Cardiac muscle cell (in vitro differentiated cells and primary cell): ENCODE measurements around the gene HOXA11. TPM values are rescaled to one million over a fixed set of nuclear protein-coding genes. Genes with fewer than 3 reads are reported as not detected.

Experiments
- DNase-seq, 2 donors: peaks; one replicate each; pipeline versions ENCODE4 v3.0.0 to v3.0.0-alpha.2; 2010 to 2017; ENCODE audit warnings: low read depth in 1 of 2, low spot score in 1 of 2
- H3K27ac ChIP-seq: fragments of 200-600 bp; sonication (generic); 2 replicates; pipeline ENCODE4 v1.5.1; 2016
- H3K27me3 ChIP-seq: fragments of 200-600 bp; sonication (generic); 2 replicates; pipeline ENCODE4 v1.6.0; 2016; ENCODE audit warnings: control low read depth
- H3K36me3 ChIP-seq: fragments of 200-600 bp; sonication (generic); 2 replicates; pipeline ENCODE4 v1.5.1; 2016; ENCODE audit warnings: control low read depth
- H3K4me1 ChIP-seq: fragments of 200-600 bp; sonication (generic); 2 replicates; pipeline ENCODE4 v1.8.1; 2017; ENCODE audit warnings: low read depth, mild to moderate bottlenecking, mixed run types
- H3K4me3 ChIP-seq: fragments of 200-600 bp; sonication (generic); 2 replicates; pipeline ENCODE4 v1.5.1; 2016; ENCODE audit warnings: mild to moderate bottlenecking
- H3K9me3 ChIP-seq: fragments of 200-600 bp; sonication (generic); 2 replicates; pipeline ENCODE4 v1.5.1; 2017; ENCODE audit warnings: low read depth, mild to moderate bottlenecking, control low read depth
- polyA plus RNA-seq: library from polyadenylated mRNA; unstranded; fragments of >200 nt; fragmentation: Nextera tagmentation; extraction: Ambion mirVana; gene quantifications from 2 replicates; pipeline ENCODE4 v1.2.1, GENCODE V29; 2016
- total RNA-seq: library from RNA; depleted of rRNA; stranded (reverse); fragments of >200 nt; gene quantifications from 2 replicates; pipeline ENCODE4 v1.2.3, GENCODE V29; 2016
- TF ChIP-seq, protein P1 (sequence below): IDR thresholded peaks from 2 replicates; pipeline ENCODE4 v1.5.1; 2012; ENCODE audit warnings: low read depth, mild to moderate bottlenecking, low read length

HOXA11 gene
- total and polyA plus RNA-seq, 2 experiments from 2014 or later = not detected

DNA sequence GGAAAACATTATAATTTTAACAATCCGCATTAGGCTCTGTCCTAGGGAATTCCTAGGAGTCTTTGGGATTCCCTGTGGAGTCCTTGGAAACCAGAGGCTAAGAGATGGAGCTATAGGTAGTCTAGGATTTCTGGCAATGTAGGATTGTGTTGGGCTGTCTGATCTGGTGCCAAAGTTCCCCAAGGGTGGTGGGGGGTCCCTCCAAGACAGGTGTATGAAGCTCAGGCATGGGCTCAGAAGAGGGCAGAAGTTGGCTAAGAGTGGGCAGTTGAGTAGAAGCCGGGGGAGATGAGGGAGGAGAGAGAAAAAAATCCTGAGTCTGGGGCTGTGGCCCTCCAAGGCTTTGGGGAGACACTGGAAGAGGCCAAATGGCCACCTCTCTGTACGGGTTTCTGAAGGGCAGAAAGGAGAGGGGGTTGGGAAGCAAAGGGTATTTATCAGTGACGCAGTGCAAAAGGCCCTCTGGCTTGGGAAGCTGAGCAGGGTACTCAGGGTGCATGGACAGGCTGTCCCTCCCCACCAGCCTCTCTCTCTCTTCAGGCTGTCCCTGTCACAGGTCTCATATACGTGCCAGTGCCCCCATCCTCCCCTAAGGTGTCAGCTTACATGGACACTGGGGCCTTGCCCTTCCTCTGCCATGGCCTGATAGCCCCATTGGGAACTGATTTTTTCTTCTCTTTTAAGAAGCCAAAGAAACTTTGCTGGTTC, 38.4 kb downstream of the HOXA11 start:
- no peak for DNase-seq
- Histone ChIP-seq H3K27ac (no peak overlapping the region), H3K4me3 (no peak overlapping the region), H3K36me3 (no peaks in the 10 kb centered on the region), H3K27me3 (peaks cover 100% of the 10 kb centered on the region), H3K9me3 (no peaks in the 10 kb centered on the region), H3K4me1 (no peaks in the 10 kb centered on the region)
- TF ChIP-seq, protein P1, sequence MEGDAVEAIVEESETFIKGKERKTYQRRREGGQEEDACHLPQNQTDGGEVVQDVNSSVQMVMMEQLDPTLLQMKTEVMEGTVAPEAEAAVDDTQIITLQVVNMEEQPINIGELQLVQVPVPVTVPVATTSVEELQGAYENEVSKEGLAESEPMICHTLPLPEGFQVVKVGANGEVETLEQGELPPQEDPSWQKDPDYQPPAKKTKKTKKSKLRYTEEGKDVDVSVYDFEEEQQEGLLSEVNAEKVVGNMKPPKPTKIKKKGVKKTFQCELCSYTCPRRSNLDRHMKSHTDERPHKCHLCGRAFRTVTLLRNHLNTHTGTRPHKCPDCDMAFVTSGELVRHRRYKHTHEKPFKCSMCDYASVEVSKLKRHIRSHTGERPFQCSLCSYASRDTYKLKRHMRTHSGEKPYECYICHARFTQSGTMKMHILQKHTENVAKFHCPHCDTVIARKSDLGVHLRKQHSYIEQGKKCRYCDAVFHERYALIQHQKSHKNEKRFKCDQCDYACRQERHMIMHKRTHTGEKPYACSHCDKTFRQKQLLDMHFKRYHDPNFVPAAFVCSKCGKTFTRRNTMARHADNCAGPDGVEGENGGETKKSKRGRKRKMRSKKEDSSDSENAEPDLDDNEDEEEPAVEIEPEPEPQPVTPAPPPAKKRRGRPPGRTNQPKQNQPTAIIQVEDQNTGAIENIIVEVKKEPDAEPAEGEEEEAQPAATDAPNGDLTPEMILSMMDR = no peak

DNA sequence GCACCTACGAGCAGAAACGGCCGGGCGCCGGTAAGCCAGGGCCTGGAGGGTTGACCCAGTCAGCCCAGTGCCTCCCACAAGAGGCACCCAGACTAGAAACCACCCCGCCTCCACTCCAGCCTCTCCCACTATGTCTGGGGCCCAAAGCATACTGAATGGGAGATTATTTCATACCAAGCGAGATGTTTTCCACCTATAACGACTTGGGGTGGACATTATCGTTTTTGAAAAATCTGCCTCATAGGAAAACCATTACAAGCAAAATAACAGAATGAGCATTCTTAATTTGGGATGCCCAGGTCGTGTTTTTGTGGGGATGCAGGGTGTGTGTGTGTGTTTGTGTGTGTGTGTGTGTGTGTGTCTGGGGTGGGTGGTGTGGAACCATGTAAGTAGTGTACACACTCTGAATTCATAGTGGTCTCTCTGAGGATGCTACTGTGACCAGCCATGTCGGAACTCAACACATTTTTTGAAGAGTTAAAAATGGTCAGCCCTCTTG, 39.1 kb downstream of the HOXA11 start:
- H3K27me3 ChIP-seq = peaks cover 100% of the 10 kb centered on the region
- TF ChIP-seq, protein P1 = no peak
- DNase-seq = no peak
- no peaks in the 10 kb centered on the region for H3K4me1 ChIP-seq
- H3K27ac ChIP-seq = no peak overlapping the region
- no peaks in the 10 kb centered on the region for H3K36me3 ChIP-seq
- H3K9me3 ChIP-seq = no peaks in the 10 kb centered on the region
- H3K4me3 ChIP-seq = no peak overlapping the region

DNA sequence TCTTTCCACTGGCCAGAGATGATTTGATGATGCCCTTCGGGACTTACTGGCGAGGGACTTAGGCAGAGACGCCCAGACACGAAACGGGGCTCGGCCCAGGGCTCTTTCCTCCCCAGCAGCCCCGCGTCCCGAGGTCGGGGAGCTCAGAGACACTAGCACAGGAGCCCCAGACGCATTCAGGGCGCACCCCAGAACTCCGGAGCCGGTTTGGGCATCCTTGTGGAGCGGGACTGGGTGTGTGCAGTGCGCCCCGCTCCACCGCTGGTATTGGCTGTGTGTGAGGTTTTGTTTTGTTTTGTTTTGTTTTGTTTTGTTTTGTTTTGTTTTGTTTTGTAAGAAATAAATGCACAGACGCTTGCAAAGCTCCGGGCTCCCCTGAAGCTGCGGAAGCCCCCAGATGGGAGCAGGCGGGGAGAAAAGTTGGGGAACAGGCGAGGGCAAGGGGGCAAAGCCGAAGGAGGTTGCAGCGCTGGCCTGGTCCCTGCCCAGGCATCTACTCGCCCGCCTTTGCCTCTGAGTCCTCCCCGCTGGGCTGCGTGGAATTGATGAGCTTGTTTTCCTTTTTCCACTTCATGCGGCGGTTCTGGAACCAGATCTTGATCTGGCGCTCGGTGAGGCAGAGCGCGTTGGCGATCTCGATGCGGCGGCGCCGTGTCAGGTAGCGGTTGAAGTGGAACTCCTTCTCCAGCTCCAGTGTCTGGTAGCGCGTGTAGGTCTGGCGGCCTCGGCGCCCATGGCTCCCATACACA, 39.7 kb downstream of the HOXA11 start:
- no peaks in the 10 kb centered on the region for H3K4me1 ChIP-seq

DNA sequence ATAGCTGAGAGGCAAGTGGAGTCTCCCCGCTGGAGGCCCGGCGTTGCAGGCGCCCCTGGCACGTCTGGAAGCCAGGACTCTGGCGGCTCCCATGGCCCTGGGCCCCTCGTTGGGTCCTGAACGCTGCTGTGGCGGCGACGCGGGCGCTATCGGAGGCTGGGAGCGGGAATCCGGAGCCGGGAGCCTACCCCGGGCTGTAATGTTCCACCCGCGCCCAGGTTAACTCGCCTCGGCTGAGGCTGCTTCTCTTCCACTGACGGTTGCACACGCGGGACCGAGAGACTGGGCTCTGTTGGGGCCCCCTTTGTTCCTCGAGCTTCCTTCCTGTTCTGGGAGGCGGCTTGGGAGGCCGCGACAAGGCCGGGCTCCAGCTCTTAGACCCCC, 40.3 kb downstream of the HOXA11 start:
- Histone ChIP-seq H3K4me3 (no peak overlapping the region), H3K36me3 (no peaks in the 10 kb centered on the region), H3K27me3 (peaks cover 100% of the 10 kb centered on the region), H3K9me3 (no peaks in the 10 kb centered on the region), H3K4me1 (no peaks in the 10 kb centered on the region), H3K27ac (no peak overlapping the region)
- TF ChIP-seq, protein P1 = no peak
- no peak for DNase-seq

More for the DNA sequence above, 39.7 kb downstream of the HOXA11 start:
- no peak overlapping the region for H3K4me3 ChIP-seq
- no peaks in the 10 kb centered on the region for H3K36me3 ChIP-seq
- H3K9me3 ChIP-seq = no peaks in the 10 kb centered on the region
- H3K27ac ChIP-seq = no peak overlapping the region
- TF ChIP-seq, protein P1 = no peak
- H3K27me3 ChIP-seq = peaks cover 100% of the 10 kb centered on the region
- no peak for DNase-seq

DNA sequence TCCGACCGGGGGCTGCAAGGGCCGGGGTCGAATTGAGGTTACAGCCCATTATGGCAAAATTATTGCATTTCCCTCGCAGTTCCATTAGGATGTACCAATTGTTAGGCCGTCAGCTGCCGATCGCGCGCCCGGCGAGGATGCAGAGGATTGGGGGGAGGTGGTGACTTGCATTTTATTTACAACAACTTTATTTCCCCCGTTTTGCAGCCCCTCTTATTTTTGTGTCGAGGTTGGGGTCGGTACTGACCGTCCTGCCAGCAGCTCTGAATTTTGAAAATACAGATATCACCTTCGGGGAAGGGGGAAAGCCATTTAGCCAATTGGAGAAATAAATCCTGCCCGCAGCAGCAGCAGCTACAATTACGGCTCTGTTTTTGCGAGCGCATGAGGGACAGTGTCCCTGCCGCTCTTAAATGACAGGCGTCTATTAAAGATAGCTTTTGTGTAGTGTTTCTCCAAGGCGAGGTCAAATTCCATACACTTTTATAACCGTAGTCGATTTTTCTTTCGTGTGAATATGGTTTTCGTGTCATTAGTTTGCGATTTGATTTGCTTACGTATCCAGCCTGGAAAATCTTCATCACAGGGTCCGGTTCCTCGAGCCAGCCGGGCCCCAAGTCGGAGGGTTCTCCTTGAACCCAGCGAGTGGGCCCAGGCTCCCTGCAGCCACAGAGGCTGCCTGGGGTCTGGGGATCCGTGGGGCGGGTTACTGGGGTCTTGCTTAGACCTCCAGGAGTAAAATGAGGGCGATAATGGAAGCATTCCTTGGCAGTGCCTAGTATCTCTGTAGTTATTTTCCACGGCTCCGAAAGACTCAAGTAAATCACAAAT, 40.9 kb downstream of the HOXA11 start:
- no peak overlapping the region for H3K27ac ChIP-seq
- TF ChIP-seq, protein P1 = no peak
- no peak overlapping the region for H3K4me3 ChIP-seq
- no peak for DNase-seq
- peaks cover 100% of the 10 kb centered on the region for H3K27me3 ChIP-seq
- no peaks in the 10 kb centered on the region for H3K9me3 ChIP-seq
- H3K36me3 ChIP-seq = no peaks in the 10 kb centered on the region
- H3K4me1 ChIP-seq = peaks cover 4% of the 10 kb centered on the region
